GM12873 (cell line): ENCODE results near the gene WHRN.

Source experiments
- CTCF ChIP-seq: IDR thresholded peaks from 2 replicates; pipeline ENCODE4 v1.5.1; 2012; ENCODE audit warnings: low read depth, mild to moderate bottlenecking, moderate library complexity, low read length, control low read depth; ENCODE audit not compliant: insufficient read depth; ENCODE audit errors: missing control alignments

The WHRN gene

DNA sequence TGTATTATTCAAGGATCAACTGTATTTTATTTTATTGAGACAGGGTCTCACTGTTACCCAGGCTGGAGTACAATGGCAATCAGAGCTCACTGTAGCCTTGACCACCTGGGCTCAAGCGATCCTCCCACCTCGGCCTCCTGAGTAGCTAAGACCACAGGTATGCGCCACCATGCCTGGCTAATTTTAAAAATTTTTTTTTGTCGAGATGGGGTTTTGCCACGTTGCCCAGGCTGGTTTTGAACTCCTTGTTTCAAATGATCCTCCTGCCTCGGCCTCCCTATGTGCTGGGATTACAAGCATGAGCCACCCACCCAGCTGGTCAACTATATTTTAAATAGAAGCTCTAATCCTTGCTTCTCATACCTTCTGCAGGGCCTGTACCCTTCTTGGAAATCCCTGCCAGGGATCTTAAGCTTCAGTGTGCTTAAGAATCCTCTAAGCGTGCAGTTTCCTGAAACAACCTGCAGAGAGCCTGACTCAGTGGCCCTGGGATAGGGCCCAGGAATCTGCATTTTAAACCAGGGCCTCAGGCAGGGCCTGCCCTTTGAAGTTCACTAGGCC is 120.4 kb downstream of the WHRN start:
- TF ChIP-seq CTCF, result no peak

GRCh38 chr9:114384341-114384740 is 120.9 kb downstream of the WHRN start:
- no peak for TF ChIP-seq CTCF

DNA sequence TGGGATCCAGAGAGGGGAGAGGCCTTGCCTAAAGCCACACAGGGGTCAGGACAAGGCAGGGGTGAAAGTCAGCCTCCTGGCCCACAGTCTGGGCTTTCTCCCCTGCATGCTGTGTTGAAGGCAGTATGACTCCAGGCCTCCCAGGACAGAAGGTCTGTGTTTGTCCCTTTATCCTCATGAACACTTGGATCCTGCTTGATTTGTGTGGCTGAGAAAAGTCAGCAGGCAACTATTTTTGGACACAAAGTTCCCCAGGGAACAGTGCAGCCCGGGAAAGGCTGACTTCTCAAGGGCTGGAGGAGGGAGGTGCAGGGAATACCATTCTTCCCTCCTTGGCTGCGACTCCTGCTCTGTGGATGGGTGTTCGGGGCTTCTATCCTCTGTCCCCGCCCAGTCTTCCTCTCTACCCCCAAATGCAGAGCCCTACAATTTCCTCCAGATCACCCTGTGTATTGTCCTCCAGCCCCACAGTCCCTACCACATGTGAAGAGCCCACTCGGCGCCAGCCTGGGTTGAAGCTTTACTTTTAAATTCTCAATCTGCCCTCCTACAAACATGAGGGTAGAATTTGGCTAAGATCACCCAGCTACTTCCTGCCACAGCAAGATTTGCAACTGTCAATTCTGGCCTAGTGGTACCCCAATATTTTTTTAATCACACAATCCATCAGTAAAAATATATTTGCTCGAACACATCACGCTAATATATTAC is 121.6 kb downstream of the WHRN start:
- TF ChIP-seq CTCF, result no peak

GRCh38 chr9:114382699-114383520 is 122.4 kb downstream of the WHRN start:
- peak; percentile 47 for TF ChIP-seq CTCF

DNA sequence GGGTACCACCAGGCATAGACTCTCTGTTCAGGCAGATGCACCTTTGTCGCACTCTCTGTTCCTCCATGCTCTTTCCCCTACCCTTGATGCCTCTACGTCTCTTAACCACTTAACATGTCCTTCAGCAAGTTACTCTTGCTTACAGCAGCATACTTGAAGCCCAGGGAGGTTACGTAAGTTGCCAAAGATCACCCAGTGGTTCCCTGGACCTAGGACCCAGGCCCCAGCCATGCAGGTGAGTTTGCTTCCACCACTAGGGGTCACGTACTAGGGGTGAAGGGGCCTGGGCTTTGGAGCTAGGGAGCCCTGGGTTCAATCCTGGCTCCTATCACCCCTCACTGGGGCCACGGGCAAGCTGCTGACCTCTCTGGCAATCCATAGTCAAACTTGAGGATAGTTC is 126.4 kb downstream of the WHRN start:
- TF ChIP-seq CTCF, result no peak

DNA sequence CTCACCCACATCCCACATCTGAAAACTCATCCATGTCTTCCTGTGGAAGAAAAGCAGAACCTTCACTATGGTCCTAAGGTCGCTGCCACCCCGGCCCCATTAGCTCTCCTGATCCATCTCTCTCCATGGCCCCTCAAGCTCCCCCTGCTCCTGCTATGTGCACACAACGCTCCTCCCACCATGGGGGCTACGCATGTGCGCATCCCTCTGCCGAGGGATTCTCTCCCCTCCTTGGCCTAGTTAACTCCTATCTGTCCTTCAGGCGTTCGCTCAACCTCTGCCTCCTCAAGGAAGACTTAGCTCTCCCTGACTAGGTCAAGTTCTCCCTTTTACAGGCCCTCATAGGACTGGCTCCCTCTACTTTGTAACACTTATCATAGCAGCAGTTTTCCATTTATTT is 127.3 kb downstream of the WHRN start:
- no peak for TF ChIP-seq CTCF
